Ishikawa (cell line): ENCODE data around the gene PSMB8.

Experiments used
- CEBPB ChIP-seq: IDR thresholded peaks from 2 replicates; pipeline ENCODE4 v1.6.1; 2012
- CREB1 ChIP-seq: IDR thresholded peaks from 2 replicates; pipeline ENCODE4 v1.6.1; 2012; ENCODE audit warnings: low read depth
- EGR1 ChIP-seq: IDR thresholded peaks from 2 replicates; pipeline ENCODE4 v1.6.1; 2012
- EP300 ChIP-seq: IDR thresholded peaks from 2 replicates; pipeline ENCODE4 v1.6.1; 2012; ENCODE audit warnings: borderline replicate concordance
- FOXM1 ChIP-seq: IDR thresholded peaks from 2 replicates; pipeline ENCODE4 v1.6.1; 2012; ENCODE audit warnings: low read depth, borderline replicate concordance
- MAX ChIP-seq: IDR thresholded peaks from 2 replicates; pipeline ENCODE4 v1.6.1; 2012
- NFIC ChIP-seq: IDR thresholded peaks from 2 replicates; pipeline ENCODE4 v1.6.1; 2012
- RAD21 ChIP-seq: IDR thresholded peaks from 2 replicates; pipeline ENCODE4 v1.6.1; 2012; ENCODE audit warnings: low read depth
- REST ChIP-seq: IDR thresholded peaks from 2 replicates; pipeline ENCODE4 v1.6.1; 2012; ENCODE audit warnings: low read depth, mild to moderate bottlenecking
- TAF1 ChIP-seq: IDR thresholded peaks from 2 replicates; pipeline ENCODE4 v1.6.1; 2012; ENCODE audit warnings: low read depth, mild to moderate bottlenecking
- TCF12 ChIP-seq: IDR thresholded peaks from 2 replicates; pipeline ENCODE4 v1.6.1; 2012; ENCODE audit warnings: low read depth
- TEAD4 ChIP-seq: IDR thresholded peaks from 2 replicates; pipeline ENCODE4 v1.6.1; 2012
- USF1 ChIP-seq: IDR thresholded peaks from 2 replicates; pipeline ENCODE4 v1.6.1; 2012
- YY1 ChIP-seq: IDR thresholded peaks from 2 replicates; pipeline ENCODE4 v1.6.1; 2012; ENCODE audit warnings: low read depth
- ZBTB7A ChIP-seq: IDR thresholded peaks from 2 replicates; pipeline ENCODE4 v1.6.1; 2012; ENCODE audit warnings: low read depth

PSMB8 gene

GRCh38 chr6:32814145-32814544 is 29.7 kb downstream of the PSMB8 start:
- TF ChIP-seq RAD21 (no peak), EP300 (no peak), EGR1 (no peak), ZBTB7A (no peak), TAF1 (no peak), TEAD4 (no peak), CREB1 (no peak), REST (no peak), FOXM1 (no peak), MAX (no peak), YY1 (no peak), USF1 (no peak), NFIC (no peak), TCF12 (no peak), CEBPB (no peak)

- no peak for TF ChIP-seq NFIC
- no peak for TF ChIP-seq TCF12
- TF ChIP-seq USF1 = no peak
- no peak for TF ChIP-seq REST
- TF ChIP-seq FOXM1 = no peak
- no peak for TF ChIP-seq ZBTB7A
- no peak for TF ChIP-seq EGR1
- no peak for TF ChIP-seq YY1
These were observed 34.7 kb downstream of the PSMB8 start for GRCh38 chr6:32809171-32809570.

GRCh38 chr6:32807020-32807580 is 36.7 kb downstream of the PSMB8 start:
- no peak for TF ChIP-seq CEBPB
- TF ChIP-seq RAD21 = no peak
- no peak for TF ChIP-seq EGR1
- no peak for TF ChIP-seq TAF1
- TF ChIP-seq FOXM1 = no peak
- TF ChIP-seq MAX = no peak
- TF ChIP-seq TEAD4 = no peak
- no peak for TF ChIP-seq REST
- no peak for TF ChIP-seq NFIC
- no peak for TF ChIP-seq CREB1
- TF ChIP-seq USF1 = no peak
- TF ChIP-seq YY1 = no peak
- no peak for TF ChIP-seq EP300

GRCh38 chr6:32803416-32803815 is 40.4 kb downstream of the PSMB8 start:
- TF ChIP-seq RAD21 (no peak), YY1 (no peak), EGR1 (no peak), ZBTB7A (no peak), NFIC (no peak), CEBPB (no peak), TCF12 (no peak), TEAD4 (no peak), MAX (no peak), TAF1 (no peak), REST (no peak), CREB1 (no peak), FOXM1 (no peak)
